Hepatocyte (in vitro differentiated cells): ENCODE results near the gene FMN1. TPM values are rescaled to one million over a fixed set of nuclear protein-coding genes. Genes with fewer than 3 reads are reported as not detected.

ENCODE experiments used
- DNase-seq: peaks from one replicate; pipeline ENCODE4 v3.0.0-alpha.2; 2016; ENCODE audit warnings: low spot score
- H2AFZ ChIP-seq: fragments of 200-600 bp; sonication (generic); 2 replicates; pipeline ENCODE4 v1.6.0; 2016; ENCODE audit warnings: antibody characterized with exemption, mild to moderate bottlenecking
- H3K27ac ChIP-seq: fragments of 200-600 bp; sonication (generic); 2 replicates; pipeline ENCODE4 v1.5.1; 2016; ENCODE audit warnings: mild to moderate bottlenecking
- H3K27me3 ChIP-seq: fragments of 200-600 bp; sonication (generic); 2 replicates; pipeline ENCODE4 v1.6.1; 2016
- H3K36me3 ChIP-seq: fragments of 200-600 bp; sonication (generic); replicated peaks from 2 replicates; pipeline ENCODE4 v1.5.1; 2016; ENCODE audit warnings: low read depth; ENCODE audit not compliant: insufficient read depth
- H3K4me1 ChIP-seq: fragments of 200-600 bp; sonication (generic); 2 replicates; pipeline ENCODE4 v1.5.1; 2016; ENCODE audit warnings: mild to moderate bottlenecking, moderate library complexity; ENCODE audit not compliant: insufficient read depth
- H3K4me2 ChIP-seq: fragments of 200-600 bp; sonication (generic); 2 replicates; pipeline ENCODE4 v1.6.0; 2016
- H3K4me3 ChIP-seq: fragments of 200-600 bp; sonication (generic); 2 replicates; pipeline ENCODE4 v1.5.1; 2016; ENCODE audit warnings: mild to moderate bottlenecking
- H3K79me2 ChIP-seq: fragments of 200-600 bp; sonication (generic); 2 replicates; pipeline ENCODE4 v1.6.0; 2017; ENCODE audit warnings: mild to moderate bottlenecking
- H3K9me2 ChIP-seq: fragments of 200-600 bp; sonication (generic); replicated peaks from 2 replicates; pipeline ENCODE4 v1.6.0; 2017; ENCODE audit warnings: mild to moderate bottlenecking; ENCODE audit not compliant: insufficient read depth
- H3K9me3 ChIP-seq: fragments of 200-600 bp; sonication (generic); 2 replicates; pipeline ENCODE4 v1.5.1; 2016; ENCODE audit warnings: low read depth, mild to moderate bottlenecking
- H4K20me1 ChIP-seq: fragments of 200-600 bp; sonication (generic); 2 replicates; pipeline ENCODE4 v1.6.0; 2016; ENCODE audit warnings: mild to moderate bottlenecking; ENCODE audit not compliant: insufficient read depth, poor library complexity, severe bottlenecking
- EZH2 ChIP-seq: fragments of 200-600 bp; sonication (generic); IDR thresholded peaks from 2 replicates; pipeline ENCODE4 v1.6.1; 2016; ENCODE audit warnings: antibody characterized with exemption, mild to moderate bottlenecking, borderline replicate concordance
- EZH2phosphoT487 ChIP-seq: fragments of 200-600 bp; sonication (generic); IDR thresholded peaks from one replicate; pipeline ENCODE4 v1.6.1; 2018; ENCODE audit warnings: antibody characterized with exemption, mild to moderate bottlenecking, low read depth, moderate library complexity; ENCODE audit not compliant: unreplicated experiment, severe bottlenecking
- WGBS: methylation state at CpG from one replicate; pipeline ENCODE4 v1.1.6; 2016; ENCODE audit warnings: low lambda C conversion rate; ENCODE audit errors: missing lambda C conversion rate; 5-methylcytosine and 5-hydroxymethylcytosine counted together
- polyA plus RNA-seq: library from polyadenylated mRNA; unstranded; fragments of >200 nt; fragmentation: Nextera tagmentation; extraction: Ambion mirVana; gene quantifications from 2 replicates; pipeline ENCODE4 v1.2.1, GENCODE V29; 2016
- total RNA-seq: library from RNA; depleted of rRNA; stranded (reverse); fragments of >200 nt; gene quantifications from 2 replicates; pipeline ENCODE4 v1.2.3, GENCODE V29; 2014
- TF ChIP-seq, protein P1 (sequence below): fragments of 200-600 bp; sonication (generic); IDR thresholded peaks from 2 replicates; pipeline ENCODE4 v1.5.1; 2016; ENCODE audit warnings: antibody characterized with exemption, mild to moderate bottlenecking; ENCODE audit not compliant: poor library complexity

The FMN1 gene
- total and polyA plus RNA-seq, 2 experiments from 2014 or later = 0.07 to 0.70 TPM

- no peak overlapping the region for H3K4me3 ChIP-seq
- 69% methylated on average over 6 of the region's 6 CpGs for WGBS
- no peak for DNase-seq
- no peaks in the 10 kb centered on the region for H3K79me2 ChIP-seq
- no peak overlapping the region for H3K27ac ChIP-seq
- no peaks in the 10 kb centered on the region for H4K20me1 ChIP-seq
- H3K9me2 ChIP-seq = no peaks in the 10 kb centered on the region
- no peaks in the 10 kb centered on the region for H3K36me3 ChIP-seq
- no peaks in the 10 kb centered on the region for H3K27me3 ChIP-seq
- no peak overlapping the region for H2AFZ ChIP-seq
- H3K4me1 ChIP-seq = no peaks in the 10 kb centered on the region
- H3K9me3 ChIP-seq = no peaks in the 10 kb centered on the region
- H3K4me2 ChIP-seq = no peak overlapping the region
- TF ChIP-seq EZH2phosphoT487 (no peak), EZH2 (no peak)
- TF ChIP-seq, protein P1, sequence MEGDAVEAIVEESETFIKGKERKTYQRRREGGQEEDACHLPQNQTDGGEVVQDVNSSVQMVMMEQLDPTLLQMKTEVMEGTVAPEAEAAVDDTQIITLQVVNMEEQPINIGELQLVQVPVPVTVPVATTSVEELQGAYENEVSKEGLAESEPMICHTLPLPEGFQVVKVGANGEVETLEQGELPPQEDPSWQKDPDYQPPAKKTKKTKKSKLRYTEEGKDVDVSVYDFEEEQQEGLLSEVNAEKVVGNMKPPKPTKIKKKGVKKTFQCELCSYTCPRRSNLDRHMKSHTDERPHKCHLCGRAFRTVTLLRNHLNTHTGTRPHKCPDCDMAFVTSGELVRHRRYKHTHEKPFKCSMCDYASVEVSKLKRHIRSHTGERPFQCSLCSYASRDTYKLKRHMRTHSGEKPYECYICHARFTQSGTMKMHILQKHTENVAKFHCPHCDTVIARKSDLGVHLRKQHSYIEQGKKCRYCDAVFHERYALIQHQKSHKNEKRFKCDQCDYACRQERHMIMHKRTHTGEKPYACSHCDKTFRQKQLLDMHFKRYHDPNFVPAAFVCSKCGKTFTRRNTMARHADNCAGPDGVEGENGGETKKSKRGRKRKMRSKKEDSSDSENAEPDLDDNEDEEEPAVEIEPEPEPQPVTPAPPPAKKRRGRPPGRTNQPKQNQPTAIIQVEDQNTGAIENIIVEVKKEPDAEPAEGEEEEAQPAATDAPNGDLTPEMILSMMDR = no peak
Measured at GRCh38 chr15:32828507-32829186, 365.9 kb downstream of the FMN1 start.

DNA sequence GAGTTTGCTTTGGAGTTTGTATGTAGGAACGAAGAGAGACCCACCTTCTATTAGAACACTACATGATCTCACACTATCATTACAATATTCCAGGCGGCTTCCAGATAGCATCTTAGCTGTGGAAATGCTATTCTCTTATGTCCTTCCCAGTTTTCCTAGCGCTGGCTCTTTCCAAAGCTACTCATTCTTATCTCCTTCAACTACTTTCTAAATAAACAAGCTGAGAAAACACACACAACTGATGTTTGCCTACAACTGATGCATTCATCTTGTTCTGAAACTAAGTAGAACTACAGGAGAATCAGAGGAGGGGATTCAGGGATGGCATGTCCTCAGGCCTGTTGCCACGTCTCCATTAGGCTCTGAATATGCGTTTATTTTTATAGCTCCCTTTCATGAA lies 367.8 kb downstream of the FMN1 start:
- no peak for DNase-seq
- Histone ChIP-seq H3K4me1 (no peaks in the 10 kb centered on the region), H3K4me3 (no peak overlapping the region), H2AFZ (no peak overlapping the region), H3K9me3 (no peaks in the 10 kb centered on the region), H3K79me2 (no peaks in the 10 kb centered on the region), H4K20me1 (no peaks in the 10 kb centered on the region), H3K27me3 (no peaks in the 10 kb centered on the region), H3K36me3 (no peaks in the 10 kb centered on the region), H3K9me2 (no peaks in the 10 kb centered on the region), H3K27ac (no peak overlapping the region), H3K4me2 (no peak overlapping the region)
- TF ChIP-seq EZH2 (no peak), EZH2phosphoT487 (no peak)
- TF ChIP-seq, protein P1 = no peak
- 68% methylated on average over 5 of the region's 5 CpGs for WGBS

GRCh38 chr15:32825219-32825618 lies 369.3 kb downstream of the FMN1 start:
- no peak overlapping the region for H3K4me3 ChIP-seq
- no peak overlapping the region for H2AFZ ChIP-seq
- H4K20me1 ChIP-seq = no peaks in the 10 kb centered on the region
- H3K9me3 ChIP-seq = no peaks in the 10 kb centered on the region
- WGBS = 89% methylated on average over 4 of the region's 4 CpGs
- H3K36me3 ChIP-seq = no peaks in the 10 kb centered on the region
- H3K9me2 ChIP-seq = no peaks in the 10 kb centered on the region
- peaks cover 2% of the 10 kb centered on the region for H3K27me3 ChIP-seq
- no peak overlapping the region for H3K4me2 ChIP-seq
- no peaks in the 10 kb centered on the region for H3K4me1 ChIP-seq
- TF ChIP-seq EZH2phosphoT487 (no peak), EZH2 (no peak)
- TF ChIP-seq, protein P1 = no peak
- no peak overlapping the region for H3K27ac ChIP-seq
- DNase-seq = no peak
- no peaks in the 10 kb centered on the region for H3K79me2 ChIP-seq
